HG02884 (cell line): Measurements from ENCODE around the gene ZNF467.

Experiments
- ATAC-seq: cut with Tn5 transposase; IDR thresholded peaks from one replicate; pipeline ENCODE4 v1.9.1; 2021; ENCODE audit warnings: mild to moderate bottlenecking, moderate library complexity; ENCODE audit not compliant: unreplicated experiment

ZNF467 gene

DNA sequence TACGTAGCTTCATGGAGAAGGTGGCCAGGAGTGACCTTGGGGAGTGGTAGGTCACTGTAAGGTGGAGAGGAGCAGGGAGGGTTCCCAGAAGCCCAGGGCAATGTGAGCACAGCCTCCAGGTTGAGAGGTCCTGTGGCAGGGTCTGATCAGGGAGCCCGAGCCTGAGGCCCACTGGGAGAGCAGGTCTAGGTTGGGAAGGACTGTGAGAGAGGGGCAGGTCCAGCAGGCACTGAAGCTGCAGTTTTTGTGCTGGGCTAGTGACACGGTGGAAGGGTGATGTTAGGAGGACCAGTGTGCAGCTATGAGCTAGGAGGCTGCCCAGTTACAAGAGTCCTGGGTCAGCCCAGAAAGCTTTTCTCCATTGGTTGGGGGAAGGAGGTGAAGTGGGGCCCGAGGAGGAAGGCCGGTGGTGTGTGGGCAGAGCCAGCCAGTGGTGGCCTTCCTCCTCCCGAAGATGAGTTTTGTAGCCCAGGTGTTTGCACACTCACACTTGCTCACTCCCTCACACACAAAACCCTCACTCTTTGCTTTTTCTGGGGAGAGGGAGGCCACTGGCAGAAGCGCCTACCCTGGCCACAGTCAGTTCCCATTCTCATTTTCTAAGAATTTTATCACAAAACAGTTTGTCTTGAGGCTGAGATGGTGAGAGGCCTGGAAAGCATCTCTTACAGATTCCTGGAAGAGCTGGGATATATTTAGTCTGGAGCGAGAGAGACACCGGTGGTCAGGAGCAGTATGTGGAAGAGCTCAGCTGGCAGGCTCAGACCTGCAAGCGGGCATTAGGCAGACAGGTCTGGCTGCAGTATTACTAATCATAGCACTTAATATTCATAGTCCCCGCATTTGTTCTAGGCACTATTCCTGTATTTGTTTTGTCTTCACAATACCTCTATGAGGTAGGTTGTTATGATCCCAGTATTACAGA lies 57.1 kb downstream of the ZNF467 start:
- ATAC-seq, result no peak

DNA sequence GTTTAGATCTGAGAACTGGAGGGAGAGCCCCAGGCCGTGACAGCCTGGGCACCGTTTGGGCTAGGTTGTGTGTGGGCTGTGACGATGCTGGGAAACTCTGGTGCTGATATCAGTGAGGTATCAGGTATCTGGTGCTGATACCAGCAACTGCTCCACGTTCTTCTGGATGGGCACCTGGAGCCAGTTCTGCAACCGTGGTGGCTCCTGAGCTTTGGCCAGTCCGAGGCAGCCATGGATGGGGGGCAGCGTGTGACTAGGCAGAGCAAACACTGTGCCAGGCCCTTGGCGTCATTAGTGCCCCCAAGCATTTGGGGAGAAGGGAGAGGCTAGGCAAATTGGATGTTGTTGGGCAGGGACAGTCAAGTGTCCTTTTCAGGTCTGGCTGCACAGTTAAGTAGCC lies 57.9 kb downstream of the ZNF467 start:
- ATAC-seq, result no peak

DNA sequence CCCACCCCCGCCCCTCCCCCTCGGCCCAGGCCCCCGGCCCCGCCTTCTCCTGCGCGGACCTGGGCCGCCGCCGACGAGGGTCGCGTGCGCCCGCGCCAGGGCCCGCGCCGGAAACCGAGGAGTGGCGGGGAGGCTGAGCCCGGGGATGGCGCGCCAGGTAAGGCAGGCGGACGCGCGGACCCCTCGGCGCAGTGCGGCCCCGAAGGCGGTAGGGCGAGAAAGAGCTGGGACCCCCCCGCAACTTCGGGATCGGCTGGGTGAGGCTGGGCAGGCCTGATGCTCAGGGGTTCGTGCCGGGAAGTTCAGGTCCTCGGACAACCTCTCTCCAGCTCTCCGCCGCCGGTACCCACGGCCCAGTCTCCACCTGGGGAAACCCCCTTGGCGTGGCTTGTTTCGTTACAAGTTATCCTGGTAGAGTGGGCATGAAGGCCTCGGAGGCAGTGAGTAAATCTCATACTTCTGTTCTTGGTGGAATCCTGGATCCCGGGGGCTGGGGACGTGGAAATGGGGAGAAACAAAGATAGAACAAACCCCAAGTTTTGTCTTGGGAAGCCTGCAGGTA lies 58.4 kb downstream of the ZNF467 start:
- peak; percentile 13 for ATAC-seq
